HCT116 (cell line): ENCODE measurements around the gene ZNF469. TPM values are rescaled to one million over a fixed set of nuclear protein-coding genes. Genes with fewer than 3 reads are reported as not detected.

ENCODE experiments used
- ATAC-seq: fragments of 200-7000 bp; cut with Tn5 transposase; 2 replicates; pipeline ENCODE4 v1.9.1; 2020; ENCODE audit warnings: mild to moderate bottlenecking, moderate library complexity
- BruUV-seq: library from RNA; stranded (reverse); fragments of 400-500 nt; replicated peaks from 2 replicates; lab custom pipeline; 2021; lab: Mats Ljungman, UMichigan
- CTCF ChIA-PET: fragments of 300-600 bp; sonication (Branson Sonifier 250); formaldehyde crosslinking; loops from one replicate; lab custom pipeline; 2021; ENCODE audit warnings: antibody characterized with exemption; lab: Charles Lee
- POLR2A ChIA-PET: fragments of 300-600, 350-600 bp; sonication (Branson Sonifier 250); formaldehyde crosslinking; loops from one replicate; lab custom pipeline; 2021; ENCODE audit warnings: antibody characterized with exemption; lab: Charles Lee
- RAD21 ChIA-PET, 2 experiments: fragments of 300-600 bp; sonication (Branson Sonifier 250); formaldehyde crosslinking; loops; one replicate each; lab custom pipeline; 2023; ENCODE audit warnings: low total read pairs in 2 of 2; ENCODE audit not compliant: uncharacterized antibody in 2 of 2, unreplicated experiment in 2 of 2, low non-redundant PET in 1 of 2; lab: Charles Lee
- DNase-seq: peaks from one replicate; pipeline ENCODE4 v3.0.0-alpha.2; 2010; ENCODE audit warnings: low read depth, low spot score
- H2AFZ ChIP-seq: fragments of 200-600 bp; shearing (Covaris generic), sonication (generic); 2 replicates; pipeline ENCODE4 v1.6.1; 2017; ENCODE audit warnings: low read depth, mixed run types, mixed read lengths, antibody characterized with exemption, low read length; ENCODE audit not compliant: poor library complexity, severe bottlenecking
- H3K27ac ChIP-seq: 2 replicates; pipeline ENCODE4 v1.5.1; 2012; ENCODE audit warnings: low read depth, low read length
- H3K27me3 ChIP-seq: fragments of 200-600 bp; sonication (generic); 2 replicates; pipeline ENCODE4 v1.6.1; 2016; ENCODE audit warnings: mixed run types, low read length, mixed read lengths; ENCODE audit not compliant: insufficient read depth
- H3K36me3 ChIP-seq, 2 experiments: fragments of 200-500 bp in 1 of 2; fragments of 200-600 bp in 1 of 2; sonication (Bioruptor generic) in 1 of 2; sonication (generic) in 1 of 2; 2 replicates each; pipeline versions ENCODE4 v1.5.1 to v1.6.1; 2014 to 2016; ENCODE audit warnings: low read length in 2 of 2, inconsistent platforms in 1 of 2, mixed read lengths in 1 of 2, mixed run types in 1 of 2; ENCODE audit not compliant: insufficient read depth in 2 of 2, control insufficient read depth in 1 of 2
- H3K4me1 ChIP-seq, 2 experiments: fragments of 200-600 bp in 1 of 2; sonication (generic) in 1 of 2; 2 replicates each; pipeline versions ENCODE4 v1.5.1 to v1.6.1; 2012 to 2017; ENCODE audit warnings: low read length in 2 of 2, inconsistent platforms in 1 of 2, mild to moderate bottlenecking in 1 of 2, mixed read lengths in 1 of 2, mixed run types in 1 of 2, moderate library complexity in 1 of 2; ENCODE audit not compliant: insufficient read depth in 2 of 2, control insufficient read depth in 1 of 2
- H3K4me2 ChIP-seq: fragments of 200-600 bp; sonication (generic); 2 replicates; pipeline ENCODE4 v1.6.1; 2017; ENCODE audit warnings: mixed run types, low read length, mixed read lengths
- H3K4me3 ChIP-seq, 2 experiments: fragments of 200-600 bp in 1 of 2; sonication (generic) in 1 of 2; replicated peaks in 1 of 2; 2 replicates each; pipeline ENCODE4 v1.5.1; 2011 to 2016; ENCODE audit warnings: low read length in 2 of 2, control low read depth in 1 of 2, low read depth in 1 of 2, mild to moderate bottlenecking in 1 of 2, mixed read lengths in 1 of 2, mixed run types in 1 of 2
- H3K79me2 ChIP-seq: fragments of 200-600 bp; sonication (generic); 2 replicates; pipeline ENCODE4 v1.6.1; 2017; ENCODE audit warnings: mild to moderate bottlenecking, mixed run types, low read length, moderate library complexity, mixed read lengths; ENCODE audit not compliant: insufficient read depth
- H3K9ac ChIP-seq: fragments of 200-600 bp; sonication (generic); 2 replicates; pipeline ENCODE4 v1.6.1; 2016; ENCODE audit warnings: low read length, mixed read lengths
- H3K9me2 ChIP-seq: fragments of 200-600 bp; sonication (generic), shearing (Covaris generic); 2 replicates; pipeline ENCODE4 v1.6.1; 2017; ENCODE audit warnings: mixed run types, mild to moderate bottlenecking, moderate library complexity; ENCODE audit not compliant: insufficient read depth
- H3K9me3 ChIP-seq, 2 experiments: fragments of 200-500 bp in 1 of 2; fragments of 200-600 bp in 1 of 2; sonication (Bioruptor generic) in 1 of 2; sonication (generic) in 1 of 2; 2 replicates each; pipeline ENCODE4 v1.6.1; 2014 to 2017; ENCODE audit warnings: low read length in 2 of 2, mixed read lengths in 2 of 2, inconsistent platforms in 1 of 2, low read depth in 1 of 2, mild to moderate bottlenecking in 1 of 2, mixed run types in 1 of 2, moderate library complexity in 1 of 2; ENCODE audit not compliant: control insufficient read depth in 1 of 2, insufficient read depth in 1 of 2
- H4K20me1 ChIP-seq: fragments of 200-600 bp; sonication (generic), shearing (Covaris generic); 2 replicates; pipeline ENCODE4 v1.6.1; 2017; ENCODE audit warnings: mixed run types, mild to moderate bottlenecking, moderate library complexity; ENCODE audit not compliant: insufficient read depth
- ELF1 ChIP-seq: IDR thresholded peaks from 2 replicates; pipeline ENCODE4 v1.6.1; 2012; ENCODE audit warnings: low read depth, borderline replicate concordance
- EZH2 ChIP-seq: fragments of 200-600 bp; sonication (generic); IDR thresholded peaks from 2 replicates; pipeline ENCODE4 v1.6.1; 2017; ENCODE audit warnings: antibody characterized with exemption, mixed run types
- POLR2A ChIP-seq: IDR thresholded peaks from 2 replicates; pipeline ENCODE4 v1.7.0; 2011; ENCODE audit warnings: borderline replicate concordance; ENCODE audit not compliant: insufficient read depth, insufficient read length; ENCODE audit errors: extremely low read depth
- RAD21 ChIP-seq: IDR thresholded peaks from 2 replicates; pipeline ENCODE4 v1.6.1; 2012; ENCODE audit warnings: low read depth, mild to moderate bottlenecking
- SRF ChIP-seq: IDR thresholded peaks from 2 replicates; pipeline ENCODE4 v1.6.1; 2012; ENCODE audit warnings: low read depth
- intact Hi-C: fragments of 100-400 bp; cut with micrococcal nuclease; formaldehyde crosslinking; loops from 2 replicates; pipeline ENCODE4 v1.10.0; 2022
- total RNA-seq: library from RNA; stranded (reverse); gene quantifications from one replicate; pipeline ENCODE4 v1.2.1, GENCODE V29; 2021; ENCODE audit not compliant: unreplicated experiment

ZNF469 gene
- total RNA-seq, 1 experiment from 2014 or later, result 5.9 TPM

DNA sequence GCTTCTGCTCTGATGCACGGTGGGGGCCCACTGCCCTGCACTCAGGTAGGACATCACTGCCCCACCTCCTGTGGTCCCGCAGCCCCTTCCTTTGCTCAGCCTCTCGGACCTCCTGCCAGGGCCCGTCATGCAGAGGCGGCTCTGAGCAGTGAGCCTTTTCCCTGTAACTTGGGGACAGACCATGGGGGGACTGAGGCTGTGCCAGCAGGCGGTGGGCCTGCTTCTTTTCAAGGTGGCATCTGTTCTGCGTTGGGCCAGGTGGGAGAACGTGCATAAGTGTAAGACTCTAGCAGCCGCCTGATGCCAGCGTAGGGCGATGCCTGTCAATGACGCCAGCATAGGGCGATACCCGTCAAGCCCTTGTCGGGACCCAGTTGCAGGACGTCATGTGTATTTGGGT lies 40.3 kb upstream of the ZNF469 start:
- no peaks in the 10 kb centered on the region for H3K9me3 ChIP-seq
- peaks cover 0 to 1% of the 10 kb centered on the region in 2 experiments; a peak in 1 of 4 replicates for H3K4me1 ChIP-seq
- no peaks in the 10 kb centered on the region; the same call in 1 of the 2 replicates for H3K27me3 ChIP-seq
- intact Hi-C loops, result no loop called here
- no peak overlapping the region for H3K4me2 ChIP-seq
- no peak for TF ChIP-seq ELF1
- H4K20me1 ChIP-seq, result no peaks in the 10 kb centered on the region
- no peak overlapping the region for H3K9ac ChIP-seq
- no peaks in the 10 kb centered on the region for H3K36me3 ChIP-seq
- H3K27ac ChIP-seq, result no peak overlapping the region
- H3K79me2 ChIP-seq, result no peaks in the 10 kb centered on the region
- ChIA-PET CTCF (no interaction called here), POLR2A (no interaction called here), RAD21 (no interaction called here)
- no peak overlapping the region for H2AFZ ChIP-seq
- BruUV-seq, result no TSS peak
- ATAC-seq (no peak), DNase-seq (no peak)
- H3K9me2 ChIP-seq, result no peaks in the 10 kb centered on the region
- H3K4me3 ChIP-seq, result no peak overlapping the region

DNA sequence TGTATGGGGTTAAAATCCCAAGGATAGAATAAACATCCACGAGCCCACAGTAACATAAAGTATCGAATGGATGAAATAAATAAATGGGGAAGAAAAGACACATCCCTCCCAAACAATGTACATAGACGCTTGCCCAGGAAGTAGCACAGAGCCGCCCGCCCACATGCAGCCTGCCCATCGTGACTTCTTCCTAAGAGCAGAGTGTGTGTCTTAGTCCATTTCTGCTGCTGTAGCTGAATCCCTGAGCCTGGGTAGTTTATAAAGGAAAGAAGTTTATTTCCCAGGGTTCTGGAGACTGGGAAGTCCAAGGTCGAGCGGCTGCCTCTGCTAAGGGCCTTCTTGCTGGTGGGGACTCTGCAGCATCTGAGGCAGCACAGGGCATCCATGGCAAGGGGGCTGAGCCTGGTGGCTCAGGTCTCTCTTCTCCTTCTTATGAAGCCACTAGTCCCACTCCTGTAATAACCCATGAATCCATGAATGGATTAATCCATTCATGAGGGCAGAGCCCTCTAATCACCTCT lies 39.4 kb upstream of the ZNF469 start:
- CTCF ChIA-PET, result no interaction called here
- no peaks in the 10 kb centered on the region for H3K36me3 ChIP-seq
- no peak overlapping the region for H2AFZ ChIP-seq
- no peak overlapping the region for H3K9ac ChIP-seq
- H3K9me3 ChIP-seq, result no peaks in the 10 kb centered on the region
- TF ChIP-seq ELF1, result no peak
- no peak for TF ChIP-seq SRF
- no peak for TF ChIP-seq EZH2
- TF ChIP-seq POLR2A, result no peak
- TF ChIP-seq RAD21, result no peak
- no TSS peak for BruUV-seq
- H4K20me1 ChIP-seq, result no peaks in the 10 kb centered on the region
- H3K4me3 ChIP-seq, result no peak overlapping the region
- H3K9me2 ChIP-seq, result no peaks in the 10 kb centered on the region
- intact Hi-C loops, result no loop called here
- no peaks in the 10 kb centered on the region for H3K79me2 ChIP-seq
- H3K4me1 ChIP-seq, result no peaks in the 10 kb centered on the region
- no peak overlapping the region for H3K27ac ChIP-seq
- no peak for ATAC-seq
- no peak overlapping the region for H3K4me2 ChIP-seq
- RAD21 ChIA-PET, result no interaction called here
- POLR2A ChIA-PET, result no interaction called here
- no peaks in the 10 kb centered on the region; the same call in 1 of the 2 replicates for H3K27me3 ChIP-seq
- no peak for DNase-seq
